Calu3 (cell line): ENCODE measurements around the gene ECSIT. TPM values are rescaled to one million over a fixed set of nuclear protein-coding genes. Genes with fewer than 3 reads are reported as not detected.

ENCODE experiments used
- BruUV-seq: library from RNA; stranded (reverse); fragments of 400-500 nt; replicated peaks from 2 replicates; lab custom pipeline; 2021; lab: Mats Ljungman, UMichigan
- CTCF ChIA-PET: fragments of 300-600 bp; sonication (Branson Sonifier 250); formaldehyde crosslinking; loops from one replicate; lab custom pipeline; 2022; ENCODE audit warnings: antibody characterized with exemption; lab: Charles Lee
- DNase-seq: peaks from one replicate; pipeline ENCODE4 v3.0.0; 2022
- H3K27ac Mint-ChIP-seq: one replicate; pipeline ENCODE4 v1.8.0; 2022; ENCODE audit warnings: mixed read lengths; ENCODE audit not compliant: unreplicated experiment
- H3K27me3 Mint-ChIP-seq: one replicate; pipeline ENCODE4 v1.8.0; 2022; ENCODE audit warnings: mixed read lengths; ENCODE audit not compliant: unreplicated experiment
- H3K36me3 Mint-ChIP-seq: one replicate; pipeline ENCODE4 v1.8.0; 2022; ENCODE audit warnings: mild to moderate bottlenecking, moderate library complexity, mixed read lengths; ENCODE audit not compliant: insufficient read depth, unreplicated experiment
- H3K4me1 Mint-ChIP-seq: one replicate; pipeline ENCODE4 v1.8.0; 2022; ENCODE audit warnings: mild to moderate bottlenecking, low read depth, mixed read lengths; ENCODE audit not compliant: unreplicated experiment
- H3K4me3 Mint-ChIP-seq: one replicate; pipeline ENCODE4 v1.8.0; 2022; ENCODE audit warnings: mild to moderate bottlenecking, low read depth, moderate library complexity, mixed read lengths; ENCODE audit not compliant: unreplicated experiment
- H3K9me3 Mint-ChIP-seq: one replicate; pipeline ENCODE4 v1.8.0; 2022; ENCODE audit warnings: low read depth, mixed read lengths; ENCODE audit not compliant: unreplicated experiment
- intact Hi-C: fragments of 100-400 bp; cut with micrococcal nuclease; formaldehyde crosslinking; loops from one replicate; pipeline ENCODE4 v1.10.0; 2022; ENCODE audit not compliant: unreplicated experiment
- total RNA-seq: library from RNA; stranded (reverse); gene quantifications from 2 replicates; pipeline ENCODE4 v1.2.3, GENCODE V29; 2022
- TF ChIP-seq, protein P1 (sequence below): fragments of 200-600 bp; IDR thresholded peaks from one replicate; pipeline ENCODE4 v1.8.0; 2022; ENCODE audit warnings: antibody characterized with exemption; ENCODE audit not compliant: unreplicated experiment

The ECSIT gene
- total RNA-seq, 1 experiment from 2014 or later = 22.1 TPM

DNA sequence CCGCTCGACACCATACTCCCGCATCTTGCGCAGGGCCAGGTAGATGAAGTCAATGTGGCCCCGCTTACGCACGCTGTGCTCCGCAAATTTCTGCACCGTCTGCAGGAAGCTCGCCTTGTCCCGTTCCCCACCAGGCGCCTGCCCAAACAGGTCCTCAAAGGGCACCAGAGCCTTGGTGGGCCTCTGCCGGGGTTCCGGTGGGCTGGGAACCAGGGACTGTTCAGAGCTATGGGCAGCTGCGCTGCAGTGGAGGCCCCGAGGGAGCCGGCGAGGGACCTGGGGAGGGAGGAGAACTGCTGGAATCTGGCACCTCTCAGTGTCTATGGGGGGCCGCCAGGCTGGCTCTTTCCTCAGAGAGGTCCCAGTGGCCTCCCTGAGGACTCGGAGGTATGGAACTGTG lies 15.0 kb downstream of the ECSIT start:
- Mint-ChIP-seq H3K4me1 (no peaks in the 10 kb centered on the region), H3K9me3 (no peaks in the 10 kb centered on the region), H3K36me3 (peaks cover 19% of the 10 kb centered on the region), H3K4me3 (no peak overlapping the region), H3K27ac (no peak overlapping the region), H3K27me3 (no peaks in the 10 kb centered on the region)
- DNase-seq = no peak
- no TSS peak for BruUV-seq
- CTCF ChIA-PET = no interaction called here
- intact Hi-C loops = no loop called here
- TF ChIP-seq, protein P1, sequence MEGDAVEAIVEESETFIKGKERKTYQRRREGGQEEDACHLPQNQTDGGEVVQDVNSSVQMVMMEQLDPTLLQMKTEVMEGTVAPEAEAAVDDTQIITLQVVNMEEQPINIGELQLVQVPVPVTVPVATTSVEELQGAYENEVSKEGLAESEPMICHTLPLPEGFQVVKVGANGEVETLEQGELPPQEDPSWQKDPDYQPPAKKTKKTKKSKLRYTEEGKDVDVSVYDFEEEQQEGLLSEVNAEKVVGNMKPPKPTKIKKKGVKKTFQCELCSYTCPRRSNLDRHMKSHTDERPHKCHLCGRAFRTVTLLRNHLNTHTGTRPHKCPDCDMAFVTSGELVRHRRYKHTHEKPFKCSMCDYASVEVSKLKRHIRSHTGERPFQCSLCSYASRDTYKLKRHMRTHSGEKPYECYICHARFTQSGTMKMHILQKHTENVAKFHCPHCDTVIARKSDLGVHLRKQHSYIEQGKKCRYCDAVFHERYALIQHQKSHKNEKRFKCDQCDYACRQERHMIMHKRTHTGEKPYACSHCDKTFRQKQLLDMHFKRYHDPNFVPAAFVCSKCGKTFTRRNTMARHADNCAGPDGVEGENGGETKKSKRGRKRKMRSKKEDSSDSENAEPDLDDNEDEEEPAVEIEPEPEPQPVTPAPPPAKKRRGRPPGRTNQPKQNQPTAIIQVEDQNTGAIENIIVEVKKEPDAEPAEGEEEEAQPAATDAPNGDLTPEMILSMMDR = no peak

DNA sequence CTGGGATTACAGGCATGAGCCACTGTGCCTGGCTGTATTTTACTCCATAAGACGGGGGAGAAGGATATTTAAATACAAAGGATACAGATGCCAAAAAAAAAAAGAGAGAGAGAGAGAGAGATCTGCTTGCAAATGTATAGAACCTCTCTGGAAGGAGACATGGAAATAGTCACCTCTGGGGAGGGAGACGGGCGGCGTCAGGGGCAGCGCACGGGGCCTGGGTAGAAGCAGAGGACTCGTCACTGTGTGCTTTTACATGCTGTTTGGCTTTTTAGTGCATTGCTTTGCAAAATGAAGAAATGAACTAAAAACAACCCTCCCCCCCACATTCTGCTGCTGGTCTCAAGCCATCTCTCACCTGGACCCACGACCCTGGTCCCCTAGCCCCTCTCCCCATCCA lies 18.5 kb downstream of the ECSIT start:
- intact Hi-C loops = no loop called here
- TF ChIP-seq, protein P1 = no peak
- Mint-ChIP-seq H3K27me3 (no peaks in the 10 kb centered on the region), H3K9me3 (no peaks in the 10 kb centered on the region), H3K36me3 (peaks cover 38% of the 10 kb centered on the region), H3K27ac (no peak overlapping the region), H3K4me1 (no peaks in the 10 kb centered on the region), H3K4me3 (no peak overlapping the region)
- DNase-seq = no peak
- BruUV-seq = no TSS peak
- CTCF ChIA-PET = no interaction called here

DNA sequence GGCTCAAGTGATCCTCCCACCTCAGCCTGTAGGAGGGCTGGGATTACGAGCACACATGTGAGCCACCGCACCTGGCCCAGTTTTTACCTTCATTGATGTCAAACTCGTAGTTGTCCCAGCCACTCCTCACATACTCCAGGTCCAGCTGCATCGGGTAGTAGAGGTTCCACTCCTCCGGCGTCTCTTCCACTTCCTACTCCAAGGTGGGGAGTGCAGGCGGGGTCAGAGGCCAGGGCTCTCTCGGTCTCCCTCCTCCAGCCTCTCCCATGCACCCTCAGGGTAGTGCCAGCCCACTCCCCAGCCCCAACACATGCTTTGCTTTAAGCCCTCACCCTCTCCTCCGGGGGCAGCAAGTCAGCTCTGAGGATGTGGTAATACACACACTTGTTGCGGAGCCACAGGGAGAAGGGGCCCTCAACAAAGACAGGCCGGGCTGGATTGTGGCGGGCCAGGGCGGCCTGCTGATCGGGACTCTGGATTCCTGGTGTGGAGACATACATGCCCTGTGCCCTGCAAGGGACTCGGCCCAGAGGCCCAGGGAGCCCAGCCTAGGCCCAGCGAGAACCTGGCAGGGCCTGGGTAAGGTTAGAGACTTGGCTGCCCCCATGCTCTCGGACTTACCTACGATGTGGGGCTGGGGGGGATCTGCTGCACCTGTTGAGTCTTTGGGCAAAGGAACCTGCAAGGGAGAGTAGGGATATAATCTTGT lies 21.4 kb downstream of the ECSIT start:
- Mint-ChIP-seq H3K9me3 (no peaks in the 10 kb centered on the region), H3K4me1 (no peaks in the 10 kb centered on the region), H3K27me3 (no peaks in the 10 kb centered on the region), H3K4me3 (no peak overlapping the region), H3K36me3 (peaks cover 48% of the 10 kb centered on the region), H3K27ac (no peak overlapping the region)
- intact Hi-C loops = no loop called here
- TF ChIP-seq, protein P1 = no peak
- no TSS peak for BruUV-seq
- no peak for DNase-seq
- CTCF ChIA-PET = no interaction called here

DNA sequence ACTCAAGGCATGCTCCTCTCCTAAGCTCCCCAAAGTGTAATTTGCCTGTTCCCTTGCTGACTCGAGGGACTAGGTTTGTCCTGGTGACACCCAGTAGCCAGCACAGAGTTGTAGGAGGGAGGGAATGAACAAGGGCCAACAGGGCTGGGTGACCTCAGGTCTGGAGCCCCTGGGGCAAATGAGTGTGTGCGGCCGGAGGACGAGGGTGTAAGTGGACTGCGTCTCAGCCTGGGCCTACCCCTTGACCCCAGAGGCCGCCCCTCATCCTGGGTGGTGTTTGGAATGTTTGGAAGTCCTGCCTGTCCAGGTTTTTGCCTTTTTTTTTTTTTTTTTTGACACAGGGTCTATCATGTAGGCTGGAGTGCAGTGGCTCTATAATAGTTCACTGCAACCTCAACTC lies 22.0 kb downstream of the ECSIT start:
- Mint-ChIP-seq H3K36me3 (peaks cover 47% of the 10 kb centered on the region), H3K27me3 (no peaks in the 10 kb centered on the region), H3K4me3 (no peak overlapping the region), H3K9me3 (no peaks in the 10 kb centered on the region), H3K27ac (peak overlapping the region; percentile 42), H3K4me1 (no peaks in the 10 kb centered on the region)
- BruUV-seq = no TSS peak
- no peak for DNase-seq
- CTCF ChIA-PET = no interaction called here
- intact Hi-C loops = no loop called here
- TF ChIP-seq, protein P1 = no peak
